ENCODE results near the gene SPNS2. TPM values are rescaled to one million over a fixed set of nuclear protein-coding genes. Genes with fewer than 3 reads are reported as not detected.
A peak's percentile ranks its signal among the peaks of the same experiment; 100 is the strongest.

The SPNS2 gene
- total RNA-seq, 2 donors from 2014 or later: 13.7 to 17.4 TPM

DNA sequence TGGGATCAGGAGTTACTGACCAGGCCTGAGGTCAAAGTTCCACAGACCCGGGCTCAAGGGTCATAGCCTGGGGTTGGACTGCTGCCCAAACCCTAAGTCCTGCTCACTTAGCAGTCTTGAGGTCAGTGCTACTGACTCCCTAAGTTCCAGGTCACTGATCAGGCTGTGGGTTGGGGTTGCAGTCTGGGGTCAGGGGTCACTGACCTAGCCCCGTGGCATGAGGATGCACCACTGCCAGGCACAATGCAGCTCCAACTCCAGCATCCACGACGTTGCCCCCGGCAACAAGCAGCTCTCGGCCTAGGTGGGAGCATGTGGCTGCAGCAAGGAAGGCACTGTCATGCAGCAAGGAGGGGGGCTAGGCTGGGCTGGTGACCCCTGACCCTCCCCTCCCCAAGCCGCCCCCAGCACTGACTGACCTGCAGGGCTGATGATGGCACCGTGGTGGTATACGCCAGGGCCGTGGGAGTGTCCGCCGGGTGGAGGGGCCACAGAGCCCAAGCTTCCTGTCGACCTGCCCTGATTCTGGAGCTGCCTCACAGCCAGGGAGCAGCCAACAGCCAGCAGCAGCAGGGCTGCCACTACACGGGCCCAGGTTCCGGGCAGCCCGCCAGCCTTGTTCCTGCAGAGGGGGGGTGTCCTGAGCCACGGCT lies 60.6 kb downstream of the SPNS2 start:
- Histone ChIP-seq H3K9me3 (no peaks in the 10 kb centered on the region), H3K9ac (ENCODE audit: low read depth in 2 of 2, low read length in 2 of 2) (peak overlapping the region; percentile 77 to 95), H3K4me3 (peak overlapping the region; percentile 38), H3K36me3 (no peaks in the 10 kb centered on the region), H3K27me3 (no peaks in the 10 kb centered on the region), H3K27ac (peak overlapping the region; percentile 80), H3K4me1 (peaks cover 13% of the 10 kb centered on the region)
- TF ChIP-seq CTCF (IDR thresholded peaks at IDR 0.05): no peak
- peak; percentile 58 for DNase-seq
- intact Hi-C loops (cut with DNase I): loop anchor here (5.0 kb wide), 1 partner anchor 137 kb away; no protein-coding TSS in a partner anchor

DNA sequence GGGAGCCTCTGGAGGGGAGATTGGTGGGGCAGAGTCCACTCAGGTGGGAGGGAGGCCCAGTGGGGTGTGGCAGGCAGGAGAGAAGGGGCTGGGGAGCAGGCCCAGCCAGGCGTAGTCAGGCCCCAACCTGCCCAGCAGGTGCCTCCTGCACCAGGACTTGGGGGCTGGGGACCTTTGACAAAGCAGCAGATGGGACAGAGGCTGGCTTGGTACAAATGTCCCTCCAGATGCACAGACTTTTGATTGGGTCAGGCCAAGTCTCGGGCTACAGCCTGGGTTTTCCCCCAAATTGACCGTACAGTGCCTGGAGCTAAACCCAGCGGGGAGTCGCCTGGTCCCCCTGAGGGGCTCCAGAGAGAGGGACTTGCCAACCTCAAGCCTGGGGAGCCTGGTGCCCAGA lies 61.3 kb downstream of the SPNS2 start:
- Histone ChIP-seq H3K36me3 (no peaks in the 10 kb centered on the region), H3K4me3 (peak overlapping the region; percentile 38), H3K9ac (ENCODE audit: low read depth in 2 of 2, low read length in 2 of 2) (peak overlapping the region; percentile 77 to 95), H3K9me3 (no peaks in the 10 kb centered on the region), H3K4me1 (peaks cover 8% of the 10 kb centered on the region), H3K27ac (peak overlapping the region; percentile 80), H3K27me3 (no peaks in the 10 kb centered on the region)
- intact Hi-C loops (cut with DNase I): loop anchor here (5.0 kb wide), 1 partner anchor 138 kb away; no protein-coding TSS in a partner anchor
- TF ChIP-seq CTCF (IDR thresholded peaks at IDR 0.05): no peak
- peak; percentile 74 for DNase-seq

GRCh38 chr17:4560421-4560820 lies 61.7 kb downstream of the SPNS2 start, which contains the start of gene GGT6:
TSS of gene GGT6 (minus strand) at chr17:4560577. CDS start at chr17:4560521, 56 bp downstream.
- H3K27ac ChIP-seq: peak within 1 kb of the TSS; percentile 80
- H3K9me3 ChIP-seq: no peaks in the 10 kb centered on the region
- TF ChIP-seq CTCF (IDR thresholded peaks at IDR 0.05): no peak
- H3K4me3 ChIP-seq: peak within 1 kb of the TSS; percentile 38
- H3K36me3 ChIP-seq: no peaks in the 10 kb centered on the region
- peaks cover 8% of the 10 kb centered on the region for H3K4me1 ChIP-seq
- intact Hi-C loops (cut with DNase I): no loop called here
- H3K9ac ChIP-seq (ENCODE audit: low read depth in 2 of 2, low read length in 2 of 2): peak within 1 kb of the TSS; percentile 77 to 95
- DNase-seq: peak; percentile 94
- no peaks in the 10 kb centered on the region for H3K27me3 ChIP-seq

- Histone ChIP-seq H3K36me3 (no peaks in the 10 kb centered on the region), H3K27ac (peak overlapping the region; percentile 80), H3K4me3 (no peak overlapping the region), H3K4me1 (peaks cover 8% of the 10 kb centered on the region), H3K27me3 (no peaks in the 10 kb centered on the region), H3K9ac (ENCODE audit: low read depth in 2 of 2, low read length in 2 of 2) (peak overlapping the region in 1 of 2 donors; percentile 95), H3K9me3 (no peaks in the 10 kb centered on the region)
- peak; percentile 54 for DNase-seq
- no peak for TF ChIP-seq CTCF (IDR thresholded peaks at IDR 0.05)
- intact Hi-C loops (cut with DNase I): no loop called here
Measured at GRCh38 chr17:4560837-4561256, 62.2 kb downstream of the SPNS2 start.

DNA sequence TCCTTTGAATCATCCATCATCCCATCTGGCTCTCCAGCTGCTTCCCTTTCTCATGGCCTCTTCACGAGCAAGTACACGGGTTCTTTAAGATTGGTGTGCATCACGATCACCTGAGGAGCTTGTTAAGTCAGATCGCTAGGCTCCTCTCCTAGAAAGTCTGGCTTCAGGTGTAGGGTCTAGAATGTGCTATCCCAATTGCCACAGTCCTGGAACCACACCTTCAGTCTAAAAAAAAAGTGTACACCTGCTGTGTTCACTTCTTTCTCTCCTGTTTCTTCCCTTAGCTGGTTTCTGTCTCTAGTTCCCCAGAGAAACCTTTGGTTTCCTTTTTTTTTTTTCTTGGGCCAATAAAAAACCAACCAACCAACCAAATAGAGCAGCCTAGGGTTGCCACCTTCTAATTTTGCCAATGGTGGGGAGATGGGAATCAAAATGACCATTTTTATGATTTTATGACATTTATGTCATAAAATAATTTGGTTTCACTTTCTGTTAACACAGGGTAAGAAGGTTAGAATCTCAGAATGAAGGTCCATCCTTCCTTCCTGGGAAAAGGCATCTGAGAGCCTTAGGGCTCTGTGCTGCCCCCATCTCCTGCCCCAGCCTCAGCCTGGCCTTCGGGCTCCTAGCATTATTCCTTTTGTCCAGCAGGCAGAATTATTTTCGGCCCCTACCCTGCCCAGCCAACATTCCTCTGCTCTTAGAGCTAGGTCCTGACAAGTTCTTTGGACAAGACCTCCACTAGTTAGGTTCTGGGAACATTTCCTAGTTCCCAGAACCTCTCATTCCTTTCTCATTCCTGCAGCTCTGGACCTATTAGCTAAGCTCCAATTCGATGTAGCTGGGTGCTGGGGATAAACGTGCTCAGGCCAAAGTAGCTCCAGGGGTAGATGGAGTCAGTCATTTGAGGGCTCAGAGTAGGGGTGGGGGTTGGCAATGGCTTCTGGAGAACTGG lies 63.6 kb downstream of the SPNS2 start:
- peak; percentile 52 for DNase-seq
- Histone ChIP-seq H3K9me3 (no peaks in the 10 kb centered on the region), H3K4me3 (no peak overlapping the region), H3K27me3 (no peaks in the 10 kb centered on the region), H3K9ac (ENCODE audit: low read depth in 2 of 2, low read length in 2 of 2) (peak overlapping the region in 1 of 2 donors; percentile 56), H3K27ac (peak overlapping the region; percentile 80), H3K4me1 (peaks cover 8% of the 10 kb centered on the region), H3K36me3 (no peaks in the 10 kb centered on the region)
- intact Hi-C loops (cut with DNase I): no loop called here
- no peak for TF ChIP-seq CTCF (IDR thresholded peaks at IDR 0.05)

All from colonic mucosa (tissue), 4 donors.